HG03280 (cell line): ENCODE data around the gene SLC6A11.

ENCODE experiments used
- ATAC-seq: cut with Tn5 transposase; IDR thresholded peaks from one replicate; pipeline ENCODE4 v1.9.1; 2021; ENCODE audit warnings: mild to moderate bottlenecking, moderate library complexity; ENCODE audit not compliant: unreplicated experiment

SLC6A11 gene

GRCh38 chr3:10837849-10838248 is 21.8 kb downstream of the SLC6A11 start:
- ATAC-seq: no peak

GRCh38 chr3:10839167-10839566 is 23.1 kb downstream of the SLC6A11 start:
- no peak for ATAC-seq

GRCh38 chr3:10841100-10841499 is 25.1 kb downstream of the SLC6A11 start:
- ATAC-seq: no peak

- ATAC-seq: no peak
Measured at GRCh38 chr3:10843378-10843777, 27.4 kb downstream of the SLC6A11 start.

GRCh38 chr3:10845001-10845761 is 29.2 kb downstream of the SLC6A11 start:
- no peak for ATAC-seq

GRCh38 chr3:10845839-10846656 is 30.0 kb downstream of the SLC6A11 start:
- ATAC-seq: peak; percentile 58

GRCh38 chr3:10846657-10846975 is 30.6 kb downstream of the SLC6A11 start:
- ATAC-seq: no peak

- ATAC-seq: peak; percentile 46
Measured at GRCh38 chr3:10848261-10848660, 32.2 kb downstream of the SLC6A11 start.

- no peak for ATAC-seq
Measured at GRCh38 chr3:10852066-10852808, 36.2 kb downstream of the SLC6A11 start.

- ATAC-seq: no peak
Measured at GRCh38 chr3:10855083-10855870, 39.2 kb downstream of the SLC6A11 start.

GRCh38 chr3:10855871-10856662 is 40.0 kb downstream of the SLC6A11 start:
- no peak for ATAC-seq

- ATAC-seq: no peak
Measured at GRCh38 chr3:10857235-10857634, 41.2 kb downstream of the SLC6A11 start.

- no peak for ATAC-seq
Measured at GRCh38 chr3:10858091-10858490, 42.1 kb downstream of the SLC6A11 start.

- no peak for ATAC-seq
Measured at GRCh38 chr3:10867384-10867783, 51.4 kb downstream of the SLC6A11 start.

GRCh38 chr3:10869460-10869859 is 53.4 kb downstream of the SLC6A11 start:
- ATAC-seq: no peak

GRCh38 chr3:10870296-10870695 is 54.3 kb downstream of the SLC6A11 start:
- no peak for ATAC-seq

- ATAC-seq: no peak
Measured at GRCh38 chr3:10873415-10873814, 57.4 kb downstream of the SLC6A11 start.

- ATAC-seq: no peak
Measured at GRCh38 chr3:10875914-10876313, 59.9 kb downstream of the SLC6A11 start.

- ATAC-seq: no peak
Measured at GRCh38 chr3:10876661-10877060, 60.6 kb downstream of the SLC6A11 start.

- no peak for ATAC-seq
Measured at GRCh38 chr3:10882851-10883250, 66.8 kb downstream of the SLC6A11 start.
